ENCODE results near the gene CAP2.

The CAP2 gene

DNA sequence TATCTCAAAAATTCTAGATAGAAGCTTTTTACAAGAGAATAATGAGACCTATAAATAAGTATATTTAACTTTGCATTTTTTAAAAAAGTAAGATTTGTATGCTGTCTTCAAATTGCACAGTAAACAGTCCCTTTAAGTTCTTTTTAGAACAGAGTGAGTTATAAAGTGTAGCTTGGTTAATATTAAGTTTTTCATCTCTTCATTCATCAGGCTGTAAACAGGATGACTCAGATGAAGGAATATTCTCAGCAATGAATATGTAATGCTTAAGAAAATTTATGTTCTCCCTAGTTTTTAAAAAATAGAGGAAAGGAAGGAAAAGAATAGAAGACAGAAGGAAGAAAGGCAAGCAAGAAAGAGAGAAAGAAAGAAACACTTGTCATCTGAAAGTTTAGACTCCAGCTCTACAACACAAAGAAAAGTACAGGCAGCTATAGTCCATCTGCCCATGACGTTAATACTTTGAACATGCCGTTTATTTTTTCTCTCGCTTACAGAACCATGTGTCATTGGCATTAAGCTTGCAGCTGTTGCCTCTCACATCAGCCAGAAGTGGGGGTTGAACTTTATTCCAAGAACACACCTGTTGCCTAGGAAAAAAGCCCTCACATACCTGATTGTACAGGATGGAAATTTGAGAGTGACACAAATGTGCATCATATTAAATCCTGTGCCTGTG, 36.1 kb downstream of the CAP2 start:
- Histone ChIP-seq H3K79me2 (ENCODE audit: insufficient read depth, low read length) (no peaks in the 10 kb centered on the region), H3K4me1 (ENCODE audit: insufficient read depth, low read length) (no peaks in the 10 kb centered on the region), H3K9ac (ENCODE audit: low read depth, low read length) (no peak overlapping the region), H3K4me2 (ENCODE audit: insufficient read depth, low read length) (no peak overlapping the region), H3K9me3 (ENCODE audit: insufficient read depth, low read length, severe bottlenecking) (no peaks in the 10 kb centered on the region), H3K27me3 (ENCODE audit: insufficient read depth, low read length, poor library complexity) (no peaks in the 10 kb centered on the region), H2AFZ (ENCODE audit: low read depth, low read length) (no peak overlapping the region), H4K20me1 (ENCODE audit: insufficient read depth, low read length) (no peaks in the 10 kb centered on the region), H3K4me3 (ENCODE audit: low read depth in 1 of 2, low read length in 2 of 2) (no peak overlapping the region), H3K27ac (ENCODE audit: low read length) (no peak overlapping the region), H3K36me3 (ENCODE audit: insufficient read depth, low read length) (no peaks in the 10 kb centered on the region)
- DNase-seq, result no peak
- TF ChIP-seq, protein P1, sequence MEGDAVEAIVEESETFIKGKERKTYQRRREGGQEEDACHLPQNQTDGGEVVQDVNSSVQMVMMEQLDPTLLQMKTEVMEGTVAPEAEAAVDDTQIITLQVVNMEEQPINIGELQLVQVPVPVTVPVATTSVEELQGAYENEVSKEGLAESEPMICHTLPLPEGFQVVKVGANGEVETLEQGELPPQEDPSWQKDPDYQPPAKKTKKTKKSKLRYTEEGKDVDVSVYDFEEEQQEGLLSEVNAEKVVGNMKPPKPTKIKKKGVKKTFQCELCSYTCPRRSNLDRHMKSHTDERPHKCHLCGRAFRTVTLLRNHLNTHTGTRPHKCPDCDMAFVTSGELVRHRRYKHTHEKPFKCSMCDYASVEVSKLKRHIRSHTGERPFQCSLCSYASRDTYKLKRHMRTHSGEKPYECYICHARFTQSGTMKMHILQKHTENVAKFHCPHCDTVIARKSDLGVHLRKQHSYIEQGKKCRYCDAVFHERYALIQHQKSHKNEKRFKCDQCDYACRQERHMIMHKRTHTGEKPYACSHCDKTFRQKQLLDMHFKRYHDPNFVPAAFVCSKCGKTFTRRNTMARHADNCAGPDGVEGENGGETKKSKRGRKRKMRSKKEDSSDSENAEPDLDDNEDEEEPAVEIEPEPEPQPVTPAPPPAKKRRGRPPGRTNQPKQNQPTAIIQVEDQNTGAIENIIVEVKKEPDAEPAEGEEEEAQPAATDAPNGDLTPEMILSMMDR (IDR thresholded peaks at IDR 0.05; ENCODE audit: borderline replicate concordance, extremely low read depth, low read length, poor library complexity, severe bottlenecking), result no peak
- no peak for TF ChIP-seq EZH2 (IDR thresholded peaks at IDR 0.05; ENCODE audit: borderline replicate concordance, low read depth, low read length, severe bottlenecking)
- ATAC-seq (ENCODE audit: insufficient read depth, low read depth), result no peak

DNA sequence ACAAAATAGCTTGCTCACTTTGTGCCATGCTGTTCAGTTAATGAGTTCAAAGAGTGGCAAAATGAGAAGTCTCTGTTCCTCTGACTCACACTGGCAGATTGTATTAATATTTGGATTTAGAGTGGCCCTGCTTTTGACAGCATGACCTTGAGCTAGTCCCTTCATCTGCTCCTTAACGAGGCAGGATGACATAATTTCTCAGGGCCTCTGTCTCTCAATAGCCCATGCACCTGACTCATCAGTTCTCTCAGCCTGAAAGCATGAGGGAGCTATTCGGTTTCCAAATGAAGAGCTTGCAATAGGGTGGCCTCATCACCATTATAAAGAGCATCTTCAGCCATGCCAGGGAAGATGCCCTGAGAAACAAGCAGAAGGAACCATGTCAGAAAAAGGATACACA, 38.2 kb downstream of the CAP2 start:
- no peak for ATAC-seq (ENCODE audit: insufficient read depth, low read depth)
- Histone ChIP-seq H3K9ac (ENCODE audit: low read depth, low read length) (no peak overlapping the region), H3K27ac (ENCODE audit: low read length) (no peak overlapping the region), H3K4me2 (ENCODE audit: insufficient read depth, low read length) (no peak overlapping the region), H3K79me2 (ENCODE audit: insufficient read depth, low read length) (no peaks in the 10 kb centered on the region), H3K27me3 (ENCODE audit: insufficient read depth, low read length, poor library complexity) (no peaks in the 10 kb centered on the region), H4K20me1 (ENCODE audit: insufficient read depth, low read length) (no peaks in the 10 kb centered on the region), H3K4me1 (ENCODE audit: insufficient read depth, low read length) (no peaks in the 10 kb centered on the region), H3K36me3 (ENCODE audit: insufficient read depth, low read length) (no peaks in the 10 kb centered on the region), H2AFZ (ENCODE audit: low read depth, low read length) (no peak overlapping the region), H3K4me3 (ENCODE audit: low read depth in 1 of 2, low read length in 2 of 2) (no peak overlapping the region), H3K9me3 (ENCODE audit: insufficient read depth, low read length, severe bottlenecking) (no peaks in the 10 kb centered on the region)
- TF ChIP-seq, protein P1 (IDR thresholded peaks at IDR 0.05; ENCODE audit: borderline replicate concordance, extremely low read depth, low read length, poor library complexity, severe bottlenecking), result no peak
- TF ChIP-seq EZH2 (IDR thresholded peaks at IDR 0.05; ENCODE audit: borderline replicate concordance, low read depth, low read length, severe bottlenecking), result no peak
- DNase-seq, result no peak

DNA sequence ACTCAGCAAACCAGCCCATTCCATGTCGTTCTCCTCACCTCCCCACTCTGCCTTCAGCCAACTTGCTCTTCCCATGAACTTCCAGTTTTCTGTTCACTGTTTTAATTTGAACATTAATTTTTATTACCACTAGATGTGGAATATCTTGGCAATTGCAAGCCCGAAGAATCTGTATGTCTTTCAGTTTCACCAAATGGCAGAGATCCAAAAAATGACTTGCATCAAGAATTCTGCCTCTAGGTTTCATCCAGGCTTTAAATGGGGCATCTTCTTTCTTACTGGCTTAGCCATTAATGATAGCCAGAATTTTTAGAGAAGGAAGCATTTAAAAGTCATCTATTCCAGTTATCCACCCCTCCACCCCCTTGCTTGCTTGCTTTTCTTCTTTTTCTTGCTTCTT, 39.0 kb downstream of the CAP2 start:
- no peak overlapping the region for H3K4me3 ChIP-seq (ENCODE audit: low read depth in 1 of 2, low read length in 2 of 2)

More for the DNA sequence above, 39.0 kb downstream of the CAP2 start:
- ATAC-seq (ENCODE audit: insufficient read depth, low read depth), result no peak
- Histone ChIP-seq H4K20me1 (ENCODE audit: insufficient read depth, low read length) (no peaks in the 10 kb centered on the region), H3K9ac (ENCODE audit: low read depth, low read length) (no peak overlapping the region), H3K79me2 (ENCODE audit: insufficient read depth, low read length) (no peaks in the 10 kb centered on the region), H2AFZ (ENCODE audit: low read depth, low read length) (no peak overlapping the region), H3K4me1 (ENCODE audit: insufficient read depth, low read length) (no peaks in the 10 kb centered on the region), H3K36me3 (ENCODE audit: insufficient read depth, low read length) (no peaks in the 10 kb centered on the region), H3K9me3 (ENCODE audit: insufficient read depth, low read length, severe bottlenecking) (no peaks in the 10 kb centered on the region), H3K27ac (ENCODE audit: low read length) (no peak overlapping the region), H3K27me3 (ENCODE audit: insufficient read depth, low read length, poor library complexity) (no peaks in the 10 kb centered on the region), H3K4me2 (ENCODE audit: insufficient read depth, low read length) (no peak overlapping the region)
- DNase-seq, result no peak
- TF ChIP-seq, protein P1 (IDR thresholded peaks at IDR 0.05; ENCODE audit: borderline replicate concordance, extremely low read depth, low read length, poor library complexity, severe bottlenecking), result no peak
- TF ChIP-seq EZH2 (IDR thresholded peaks at IDR 0.05; ENCODE audit: borderline replicate concordance, low read depth, low read length, severe bottlenecking), result no peak
